ENCODE measurements around the gene VSTM2B.

DNA sequence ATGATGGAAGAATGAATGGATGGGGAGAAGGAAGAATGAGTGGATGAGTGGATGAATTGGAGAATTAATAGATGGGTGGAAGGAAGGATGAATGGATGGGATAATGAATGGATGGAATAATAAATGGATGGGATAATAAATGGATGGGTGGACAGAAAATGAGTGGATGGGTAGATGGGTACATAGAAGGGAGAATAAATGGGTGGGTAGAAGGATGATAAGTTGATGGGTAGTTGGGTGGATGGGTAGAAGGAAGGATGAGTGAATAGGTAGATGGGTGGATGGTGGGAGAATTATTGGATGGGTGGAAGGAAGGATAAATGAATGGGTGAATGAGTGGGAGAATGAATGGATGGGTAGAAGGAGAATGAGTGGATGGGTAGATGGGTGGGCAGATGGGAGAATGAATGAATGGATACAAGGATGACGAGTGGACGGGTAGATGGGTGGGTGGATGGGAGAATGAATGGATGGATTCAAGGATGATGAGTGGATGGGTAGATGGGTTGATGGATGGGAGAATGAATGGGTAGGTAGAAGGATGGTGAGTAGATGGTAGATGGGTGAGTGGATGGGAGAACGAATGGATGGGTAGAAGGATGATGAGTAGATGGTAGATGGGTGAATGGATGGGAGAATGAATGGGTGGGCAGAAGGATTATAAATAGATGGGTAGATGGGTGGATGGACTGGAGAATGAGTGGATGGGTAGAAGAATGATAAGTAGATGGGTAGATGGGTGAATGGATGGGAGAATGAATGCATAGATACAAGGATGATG, 15.9 kb downstream of the VSTM2B start:
- TF ChIP-seq EZH2phosphoT487 (IDR thresholded peaks at IDR 0.05; ENCODE audit: low read depth) = no peak
- TF ChIP-seq, protein P1, sequence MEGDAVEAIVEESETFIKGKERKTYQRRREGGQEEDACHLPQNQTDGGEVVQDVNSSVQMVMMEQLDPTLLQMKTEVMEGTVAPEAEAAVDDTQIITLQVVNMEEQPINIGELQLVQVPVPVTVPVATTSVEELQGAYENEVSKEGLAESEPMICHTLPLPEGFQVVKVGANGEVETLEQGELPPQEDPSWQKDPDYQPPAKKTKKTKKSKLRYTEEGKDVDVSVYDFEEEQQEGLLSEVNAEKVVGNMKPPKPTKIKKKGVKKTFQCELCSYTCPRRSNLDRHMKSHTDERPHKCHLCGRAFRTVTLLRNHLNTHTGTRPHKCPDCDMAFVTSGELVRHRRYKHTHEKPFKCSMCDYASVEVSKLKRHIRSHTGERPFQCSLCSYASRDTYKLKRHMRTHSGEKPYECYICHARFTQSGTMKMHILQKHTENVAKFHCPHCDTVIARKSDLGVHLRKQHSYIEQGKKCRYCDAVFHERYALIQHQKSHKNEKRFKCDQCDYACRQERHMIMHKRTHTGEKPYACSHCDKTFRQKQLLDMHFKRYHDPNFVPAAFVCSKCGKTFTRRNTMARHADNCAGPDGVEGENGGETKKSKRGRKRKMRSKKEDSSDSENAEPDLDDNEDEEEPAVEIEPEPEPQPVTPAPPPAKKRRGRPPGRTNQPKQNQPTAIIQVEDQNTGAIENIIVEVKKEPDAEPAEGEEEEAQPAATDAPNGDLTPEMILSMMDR (IDR thresholded peaks at IDR 0.05; ENCODE audit: low read depth, low read length) = no peak
